K562 treated with DMSO at 1 percent for 4 hours (cell line): ENCODE data around the gene SLTM. TPM values are rescaled to one million over a fixed set of nuclear protein-coding genes. Genes with fewer than 3 reads are reported as not detected.

Experiments
- total RNA-seq: library from RNA; unstranded; fragments of 300-600 nt; gene quantifications from 2 replicates; pipeline ENCODE4 v1.2.3, GENCODE V29; 2022; ENCODE audit not compliant: insufficient read depth

The SLTM gene
- total RNA-seq: 72.2 and 75.1 TPM in 2 replicates

DNA sequence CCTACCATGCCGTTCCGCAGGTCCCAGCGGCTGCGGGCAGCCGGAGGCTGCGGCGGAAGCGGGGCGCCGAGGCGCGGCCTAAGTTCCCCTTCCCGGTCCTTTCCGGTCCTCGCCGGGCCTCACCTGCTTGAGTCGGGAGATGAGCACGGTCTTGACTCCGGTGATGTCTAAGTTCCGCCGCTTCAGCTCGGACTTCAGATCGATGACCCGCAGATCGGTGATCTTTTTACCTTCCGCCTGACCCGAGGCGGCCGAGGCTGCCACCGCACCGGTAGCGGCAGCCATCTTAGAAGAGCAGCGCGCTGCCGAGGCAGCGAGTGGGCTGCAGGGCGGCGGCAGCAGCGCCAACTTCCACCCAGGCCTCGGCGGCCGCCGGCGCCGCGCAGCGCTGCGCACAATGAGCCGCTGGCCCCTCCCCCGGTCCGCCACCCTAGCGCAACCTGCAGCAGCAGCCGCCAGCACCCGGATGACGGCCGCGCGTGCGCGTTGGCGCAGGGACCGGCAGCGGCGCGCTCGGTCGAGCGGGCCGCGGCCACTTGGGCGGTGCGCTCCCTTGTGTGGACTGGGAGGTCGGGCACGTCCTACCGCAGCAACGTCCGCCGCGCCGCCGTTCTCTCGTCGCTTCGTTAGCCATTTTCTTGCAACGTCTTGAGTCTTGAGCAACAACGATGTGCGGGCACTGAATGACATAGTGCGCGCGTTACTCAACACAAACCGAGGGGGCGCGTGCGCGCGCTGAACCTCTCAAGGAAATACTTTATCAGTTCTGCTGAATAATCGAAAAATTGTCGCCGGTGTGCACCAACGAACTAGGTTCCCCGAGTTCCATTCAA, at the start of gene SLTM:
Gene SLTM, minus strand, starts transcription at position 399 of the 833 bp plus-strand sequence. Its CDS starts 114 bp downstream, at position 285.

Other genes starting within 250 kb of the SLTM start
- gene ADAM10, start 184.0 kb downstream of the SLTM start, total RNA-seq: 33.9 and 56.2 TPM in 2 replicates
- 6.3 and 6.4 TPM in 2 replicates for gene MINDY2, start 162.4 kb downstream of the SLTM start, total RNA-seq
- gene RNF111, start 54.0 kb upstream of the SLTM start, total RNA-seq: 12.9 and 15.8 TPM in 2 replicates
- 61.9 and 72.7 TPM in 2 replicates for gene CCNB2, start 171.5 kb upstream of the SLTM start, total RNA-seq